GM12875 (cell line): ENCODE measurements around the gene HK2.

ENCODE experiments used
- H3K4me3 ChIP-seq: one replicate; pipeline ENCODE4 v1.5.1; 2011; ENCODE audit warnings: low read depth, low read length, control low read depth
- CTCF ChIP-seq: IDR thresholded peaks from 2 replicates; pipeline ENCODE4 v1.5.1; 2011; ENCODE audit warnings: low read depth, mild to moderate bottlenecking, control low read depth, inconsistent platforms, low read length, moderate library complexity, borderline replicate concordance; ENCODE audit not compliant: insufficient read depth

Gene HK2

GRCh38 chr2:74814102-74814501, 19.8 kb upstream of the HK2 start:
- TF ChIP-seq CTCF, result no peak
- H3K4me3 ChIP-seq, result no peak overlapping the region

- TF ChIP-seq CTCF, result no peak
- H3K4me3 ChIP-seq, result no peak overlapping the region
These were observed 18.0 kb upstream of the HK2 start for GRCh38 chr2:74815941-74816340.

GRCh38 chr2:74816540-74817303, 17.2 kb upstream of the HK2 start:
- no peak overlapping the region for H3K4me3 ChIP-seq
- no peak for TF ChIP-seq CTCF

GRCh38 chr2:74817304-74817675, 16.6 kb upstream of the HK2 start:
- H3K4me3 ChIP-seq, result no peak overlapping the region
- TF ChIP-seq CTCF, result no peak

- no peak overlapping the region for H3K4me3 ChIP-seq
- TF ChIP-seq CTCF, result no peak
These were observed 14.2 kb upstream of the HK2 start for GRCh38 chr2:74819702-74820101.

- no peak overlapping the region for H3K4me3 ChIP-seq
- no peak for TF ChIP-seq CTCF
These were observed 12.5 kb upstream of the HK2 start for GRCh38 chr2:74821177-74822126.
